Right ventricle myocardium inferior (tissue), 1 donor: ENCODE measurements around the gene TRABD2B. TPM values are rescaled to one million over a fixed set of nuclear protein-coding genes. Genes with fewer than 3 reads are reported as not detected.

ENCODE experiments used
- ATAC-seq: fragments of 200-7000 bp; cut with Tn5 transposase; one replicate; pipeline ENCODE4 v1.9.1; 2020; ENCODE audit warnings: mild to moderate bottlenecking, moderate library complexity
- DNase-seq: peaks from one replicate; pipeline ENCODE4 v3.0.0; 2021; ENCODE audit errors: missing footprints
- intact Hi-C: fragments of 100-400 bp; cut with DNase I; formaldehyde crosslinking; loops from one replicate; pipeline ENCODE4 v1.11.0; 2022
- total RNA-seq: library from RNA; stranded (reverse); fragmentation: NEBNext Ultra II Directional; extraction: Animal tissue kit (Norgen Biotek cat#: 25700); gene quantifications from one replicate; pipeline ENCODE4 v1.2.1, GENCODE V29; 2021
- donor health status: DM: no; HTN: yes; CAD: no; lungs with severe emphysema.

TRABD2B gene
- total RNA-seq, 1 donor from 2014 or later: 0.57 TPM

GRCh38 chr1:48025076-48025475 lies 27.9 kb upstream of the TRABD2B start:
- intact Hi-C loops: no loop called here
- DNase-seq (no peak), ATAC-seq (no peak)

DNA sequence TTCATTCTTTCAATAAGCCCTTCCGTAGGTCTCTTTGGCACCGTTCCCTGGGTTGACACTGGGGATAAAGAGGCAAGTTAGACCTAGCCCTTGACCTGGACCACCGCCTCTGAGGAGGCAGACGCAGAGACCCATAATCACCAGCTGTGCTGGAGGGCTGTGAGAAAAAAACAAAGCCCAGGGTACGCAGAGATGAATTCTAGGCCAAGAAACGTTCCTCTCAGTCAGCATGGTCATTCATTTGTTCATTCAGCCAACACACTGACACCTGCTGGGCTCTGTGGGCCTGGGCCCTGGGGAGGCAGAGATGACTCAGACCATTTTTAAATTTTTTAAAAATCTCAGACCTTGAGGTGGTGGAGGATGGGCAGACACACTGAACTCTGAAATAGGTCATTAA lies 26.3 kb upstream of the TRABD2B start:
- ATAC-seq (no peak), DNase-seq (no peak)
- intact Hi-C loops: no loop called here

DNA sequence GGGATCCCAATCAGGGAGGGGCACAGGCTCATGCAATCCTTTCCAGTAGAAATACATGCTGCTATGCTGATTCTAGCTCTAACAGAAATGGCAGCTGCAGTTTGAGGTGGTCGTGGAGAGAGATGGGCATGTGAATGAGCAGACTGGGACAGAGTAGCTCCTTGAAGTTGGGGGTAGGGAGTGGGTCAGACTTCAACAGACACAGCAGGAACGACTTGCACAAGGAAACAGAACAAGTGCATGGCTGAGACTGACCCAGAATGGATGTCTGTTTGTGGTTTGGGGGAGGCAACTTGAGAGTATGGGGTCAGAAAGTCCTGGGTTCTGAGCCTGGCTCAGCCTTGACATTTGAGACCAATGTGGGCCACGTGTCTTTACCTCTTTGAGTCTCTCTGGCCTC lies 25.1 kb upstream of the TRABD2B start:
- no peak for ATAC-seq
- DNase-seq: no peak
- intact Hi-C loops: no loop called here

DNA sequence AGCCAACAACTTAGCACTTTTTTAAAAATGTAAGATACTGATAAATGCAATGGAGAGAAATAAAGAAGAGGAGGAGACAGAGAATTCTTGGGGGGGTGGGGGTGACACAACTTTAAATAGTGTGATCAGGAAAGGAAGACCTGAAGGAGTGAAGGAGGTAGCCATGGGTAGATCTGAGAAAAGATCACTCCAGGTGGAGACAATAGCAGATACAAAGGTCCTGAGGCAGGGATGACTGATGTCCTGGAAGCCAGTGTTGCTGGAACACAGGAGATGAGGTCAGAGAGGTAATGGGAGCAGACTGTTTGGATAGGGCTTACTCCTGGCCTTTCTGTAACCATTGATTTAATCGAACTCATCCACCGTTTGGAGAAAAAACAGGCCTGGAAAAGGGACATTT lies 24.6 kb upstream of the TRABD2B start:
- DNase-seq: no peak
- intact Hi-C loops: no loop called here
- ATAC-seq: no peak

GRCh38 chr1:48019714-48020315 lies 22.6 kb upstream of the TRABD2B start:
- ATAC-seq: peak; percentile 86
- intact Hi-C loops: no loop called here
- DNase-seq: no peak

DNA sequence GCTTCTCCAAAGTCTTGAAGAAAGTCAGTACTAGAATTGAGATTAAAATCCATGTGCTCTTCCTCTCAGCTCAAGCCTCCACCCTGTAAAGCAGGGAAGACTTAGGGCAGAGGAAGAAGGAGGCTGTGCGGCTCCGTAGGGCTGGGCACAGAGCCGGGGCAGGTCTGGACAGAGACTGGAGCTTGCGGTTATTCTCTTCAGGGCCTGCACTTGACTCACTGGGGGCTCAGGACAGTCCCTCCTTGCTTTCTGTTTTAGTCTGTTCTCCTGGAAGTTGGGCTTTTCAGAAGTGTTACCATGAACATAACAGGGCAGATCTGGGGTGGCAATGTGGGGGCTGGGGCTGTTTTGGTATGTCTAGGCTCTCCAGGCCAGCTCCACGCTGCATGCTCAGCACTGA lies 21.6 kb upstream of the TRABD2B start:
- intact Hi-C loops: no loop called here
- DNase-seq (no peak), ATAC-seq (no peak)

- DNase-seq (no peak), ATAC-seq (no peak)
- intact Hi-C loops: no loop called here
Observed at GRCh38 chr1:48017716-48018115, 20.5 kb upstream of the TRABD2B start.

GRCh38 chr1:48016515-48016914 lies 19.3 kb upstream of the TRABD2B start:
- DNase-seq (no peak), ATAC-seq (no peak)
- intact Hi-C loops: no loop called here

- intact Hi-C loops: no loop called here
- no peak for DNase-seq
- ATAC-seq: no peak
Observed at GRCh38 chr1:48013270-48013669, 16.1 kb upstream of the TRABD2B start.

- DNase-seq (no peak), ATAC-seq (peak; percentile 42)
- intact Hi-C loops: no loop called here
Observed at GRCh38 chr1:48007047-48007446, 9.9 kb upstream of the TRABD2B start.

DNA sequence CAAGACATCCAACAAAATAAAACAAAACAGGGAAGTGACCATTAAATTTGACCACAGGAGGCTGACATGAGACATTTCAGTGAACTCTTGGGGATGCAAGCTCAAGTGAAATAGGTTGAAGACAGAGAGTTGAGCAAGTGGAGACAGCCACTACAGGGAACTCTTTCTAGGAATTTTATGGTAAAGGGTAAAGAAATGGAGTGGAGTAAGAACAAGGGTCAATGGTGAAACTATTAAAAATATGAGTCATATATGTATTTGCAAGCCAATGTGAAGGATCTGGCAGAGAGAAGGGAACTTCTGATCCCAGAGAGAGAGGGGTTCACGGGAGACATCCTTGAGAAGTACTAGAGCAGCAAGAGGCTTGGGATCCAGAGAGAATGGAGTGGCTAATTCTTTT lies 9.1 kb upstream of the TRABD2B start:
- ATAC-seq (no peak), DNase-seq (no peak)
- intact Hi-C loops: no loop called here

DNA sequence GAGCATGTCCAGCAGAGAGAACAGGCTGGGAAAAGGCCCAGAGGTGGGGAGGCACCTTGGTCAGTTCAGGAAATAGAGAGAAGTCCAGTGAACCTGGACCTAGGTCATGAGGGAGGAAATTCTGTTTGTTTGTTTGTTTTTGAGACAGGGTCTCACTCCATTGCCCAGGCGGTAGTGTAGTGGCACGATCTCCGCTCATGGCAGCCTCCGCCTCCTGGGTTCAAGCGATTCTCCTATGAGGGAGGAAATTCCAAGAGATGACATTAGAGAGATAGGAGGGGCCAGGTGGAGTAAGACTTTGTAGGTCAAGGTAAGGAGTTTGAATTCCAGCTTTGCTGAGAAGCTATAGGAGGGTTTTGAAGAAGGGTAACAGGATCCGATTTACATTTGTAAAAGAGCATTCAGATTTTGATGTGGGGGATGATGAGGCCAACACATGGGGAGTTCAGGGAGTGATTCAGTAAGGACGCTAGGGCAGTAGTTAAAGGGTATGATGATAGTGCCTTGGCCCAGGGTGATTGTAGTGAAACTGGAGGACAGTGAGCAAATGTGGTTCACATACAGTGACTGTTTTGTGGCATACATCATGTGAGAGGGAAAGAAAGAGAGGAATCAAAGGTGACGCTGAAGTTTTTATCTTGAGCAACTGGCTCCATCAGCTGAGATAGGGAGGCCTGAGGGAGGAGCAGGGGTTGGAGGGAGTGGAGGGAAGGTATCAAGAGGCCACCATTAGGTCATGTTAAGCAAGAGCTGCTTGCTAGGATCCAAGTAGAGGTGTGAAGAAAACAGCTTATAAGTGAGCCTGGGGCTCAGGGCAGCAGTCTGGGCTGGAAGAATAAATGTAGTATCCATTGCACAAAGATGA lies 8.3 kb upstream of the TRABD2B start:
- intact Hi-C loops: no loop called here
- ATAC-seq (no peak), DNase-seq (no peak)

DNA sequence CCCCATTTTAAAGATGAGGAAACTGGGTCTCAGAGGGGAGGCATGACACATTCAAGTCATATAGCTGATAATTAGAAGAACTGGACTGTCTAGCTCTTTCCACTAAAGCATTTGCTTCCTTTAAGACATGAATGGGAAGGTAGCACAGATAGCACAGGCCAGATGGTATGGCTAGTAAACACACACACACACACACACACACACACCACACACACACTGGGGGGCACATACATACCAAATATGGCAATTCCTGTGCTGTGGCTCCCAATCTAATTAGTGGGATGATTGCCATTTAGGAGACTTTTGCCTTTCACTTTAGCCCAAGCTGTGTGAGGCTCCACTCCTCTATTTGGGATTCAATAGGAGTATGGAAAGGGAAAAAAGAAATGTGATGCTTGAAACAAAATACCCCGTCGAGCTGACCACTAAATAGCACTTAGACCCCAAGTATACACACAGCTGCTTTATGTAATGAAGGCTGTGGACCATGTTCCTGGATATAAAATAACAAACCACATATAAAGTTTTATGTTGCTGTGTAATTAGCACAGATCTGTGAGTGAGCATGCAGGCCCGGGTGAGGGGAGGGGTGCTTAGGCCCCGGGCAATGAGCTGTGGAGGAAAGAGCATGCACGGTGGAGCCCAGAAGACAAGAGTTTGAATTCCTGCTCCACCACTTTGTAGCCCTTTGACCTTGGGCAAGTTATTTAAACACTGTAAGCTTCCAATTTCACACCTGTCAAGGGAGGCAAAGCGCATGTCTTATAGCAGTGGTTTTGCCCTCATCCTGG lies 6.8 kb upstream of the TRABD2B start:
- ATAC-seq (no peak), DNase-seq (no peak)
- intact Hi-C loops: no loop called here

- intact Hi-C loops: no loop called here
Observed at GRCh38 chr1:48002142-48002541, 5.0 kb upstream of the TRABD2B start.

DNA sequence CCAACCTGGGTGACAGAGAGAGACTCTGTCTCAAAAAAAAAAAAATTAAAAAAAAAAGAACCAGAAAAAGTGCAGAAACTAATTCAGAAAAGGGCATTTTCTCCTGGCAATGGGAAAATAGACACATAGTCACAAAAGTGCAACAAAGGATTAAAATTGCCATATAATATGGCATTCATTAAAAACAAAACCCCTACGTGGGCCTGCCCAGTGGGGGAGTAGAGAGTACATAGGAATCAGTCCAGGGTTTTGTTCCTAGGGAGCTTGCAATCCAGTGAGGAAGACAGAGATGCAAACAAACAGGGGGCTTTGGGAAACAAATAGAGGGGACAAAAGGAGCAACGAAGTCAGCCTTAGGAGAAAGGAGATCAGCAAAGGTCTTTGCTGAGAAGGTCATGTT lies 4.5 kb upstream of the TRABD2B start:
- ATAC-seq: no peak
- no peak for DNase-seq
- intact Hi-C loops: no loop called here

More at GRCh38 chr1:48002142-48002541, 5.0 kb upstream of the TRABD2B start:
- ATAC-seq (no peak), DNase-seq (no peak)

GRCh38 chr1:48000883-48001282 lies 3.7 kb upstream of the TRABD2B start:
- ATAC-seq: no peak
- intact Hi-C loops: no loop called here
- no peak for DNase-seq

GRCh38 chr1:47999097-47999496 lies 1.9 kb upstream of the TRABD2B start:
- no peak for DNase-seq
- intact Hi-C loops: loop anchor here (5.0 kb wide), 2 partner anchors 57 to 262 kb away; no protein-coding TSS in a partner anchor

DNA sequence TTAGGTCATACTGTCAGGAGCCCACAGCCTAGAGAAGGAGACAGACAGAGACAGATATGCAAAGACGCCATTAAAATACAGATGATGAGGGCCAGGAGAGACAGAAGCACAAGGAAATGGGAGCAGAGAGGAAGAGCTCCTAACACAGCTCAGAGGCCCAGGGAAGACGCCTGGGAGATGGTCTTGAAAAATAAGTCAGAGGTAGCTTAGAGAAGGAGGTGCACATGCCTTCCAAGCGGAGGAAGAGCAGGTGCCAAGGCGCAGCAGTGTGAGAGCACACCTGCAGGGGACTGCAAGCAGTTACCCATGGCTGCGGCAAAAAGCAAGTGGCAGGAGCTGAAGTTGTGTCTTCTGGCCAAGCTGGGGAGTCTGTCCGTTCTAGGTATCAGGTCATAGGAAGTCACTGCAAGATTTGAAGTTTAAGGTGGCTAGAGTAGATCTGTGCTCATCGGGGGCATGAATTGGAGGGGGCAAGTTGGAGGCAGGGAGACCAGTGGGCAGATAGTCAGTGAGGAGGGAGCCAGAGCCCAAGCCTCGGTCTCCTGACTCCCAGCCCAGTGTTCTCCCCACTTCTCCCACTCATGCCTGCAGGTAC lies 1.3 kb upstream of the TRABD2B start:
- intact Hi-C loops: loop anchor here (5.0 kb wide), 2 partner anchors 56 to 261 kb away; no protein-coding TSS in a partner anchor
- ATAC-seq: no peak

More at GRCh38 chr1:47999097-47999496, 1.9 kb upstream of the TRABD2B start:
- ATAC-seq: no peak

More for the DNA sequence above, 1.3 kb upstream of the TRABD2B start:
- no peak for DNase-seq
